Upper lobe of left lung (tissue), 6 donors: ENCODE measurements around the gene RSPO1. TPM values are rescaled to one million over a fixed set of nuclear protein-coding genes. Genes with fewer than 3 reads are reported as not detected.

Experiments used
- ATAC-seq, 2 donors: fragments of 200-7000 bp; cut with Tn5 transposase; one replicate each; pipeline ENCODE4 v1.9.1; 2022; ENCODE audit warnings: mild to moderate bottlenecking in 2 of 2, moderate library complexity in 2 of 2; ENCODE audit not compliant: low FRiP score in 2 of 2
- DNase-seq, 2 donors: peaks; one replicate each; pipeline ENCODE4 v3.0.0-alpha.2; 2019 to 2020
- H3K27ac ChIP-seq, 4 donors: fragments of 200-600 bp; sonication (generic); one replicate each; pipeline ENCODE4 v1.5.1; 2016 to 2019
- H3K27me3 ChIP-seq, 4 donors: fragments of 200-600 bp; sonication (generic); one replicate each; pipeline ENCODE4 v1.5.1; 2017 to 2019
- H3K36me3 ChIP-seq, 4 donors: fragments of 200-600 bp; sonication (generic); one replicate each; pipeline ENCODE4 v1.5.1; 2016 to 2019
- H3K4me1 ChIP-seq, 4 donors: fragments of 200-600 bp; sonication (generic); one replicate each; pipeline ENCODE4 v1.5.1; 2018 to 2019
- H3K4me3 ChIP-seq, 4 donors: fragments of 200-600 bp; sonication (generic); one replicate each; pipeline ENCODE4 v1.5.1; 2017 to 2019; ENCODE audit warnings: mild to moderate bottlenecking in 2 of 4, moderate library complexity in 1 of 4
- H3K9me3 ChIP-seq, 4 donors: fragments of 200-600 bp; sonication (generic); one replicate each; pipeline ENCODE4 v1.5.1; 2018 to 2019
- EP300 ChIP-seq, 4 donors: sonication (generic); formaldehyde crosslinking; IDR thresholded peaks; one replicate each; pipeline ENCODE4 v1.5.1; 2017; ENCODE audit warnings: antibody characterized with exemption in 4 of 4, control low read depth in 2 of 4
- POLR2A ChIP-seq, 4 donors: fragments of 450-650 bp; IDR thresholded peaks; one replicate each; pipeline ENCODE4 v1.5.1; 2016 to 2017; ENCODE audit warnings: antibody characterized with exemption in 4 of 4, mild to moderate bottlenecking in 2 of 4
- POLR2AphosphoS5 ChIP-seq, 2 donors: sonication (generic); formaldehyde crosslinking; IDR thresholded peaks; one replicate each; pipeline ENCODE4 v1.5.1; 2017; ENCODE audit warnings: antibody characterized with exemption in 2 of 2
- WGBS, 2 donors: methylation state at CpG; one replicate each; pipeline ENCODE4 v1.1.5; 2017 to 2018; 5-methylcytosine and 5-hydroxymethylcytosine counted together
- total RNA-seq, 6 donors: library from RNA; depleted of rRNA in 4 of 6; stranded (reverse); fragments of >200 nt in 4 of 6; gene quantifications; one replicate each; pipeline versions ENCODE4 v1.1.0 to v1.2.1, GENCODE V29; 2016 to 2021
- TF ChIP-seq, protein P1 (sequence below), 6 experiments: fragments of 450-650 bp in 4 of 6; fragments of 200-600 bp in 2 of 6; sonication (generic) in 2 of 6; IDR thresholded peaks; one replicate each; pipeline ENCODE4 v1.5.1; 2016 to 2019; ENCODE audit warnings: antibody characterized with exemption in 6 of 6
- donor health status: DM: no; HTN: no; CAD: no; lungs with moderate emphysema.
- donor health status: DM: no; HTN: yes; CAD: no; lungs with severe emphysema.

The RSPO1 gene
- total RNA-seq, 6 donors from 2014 or later = 0.98 to 5.4 (median 3.5) TPM

DNA sequence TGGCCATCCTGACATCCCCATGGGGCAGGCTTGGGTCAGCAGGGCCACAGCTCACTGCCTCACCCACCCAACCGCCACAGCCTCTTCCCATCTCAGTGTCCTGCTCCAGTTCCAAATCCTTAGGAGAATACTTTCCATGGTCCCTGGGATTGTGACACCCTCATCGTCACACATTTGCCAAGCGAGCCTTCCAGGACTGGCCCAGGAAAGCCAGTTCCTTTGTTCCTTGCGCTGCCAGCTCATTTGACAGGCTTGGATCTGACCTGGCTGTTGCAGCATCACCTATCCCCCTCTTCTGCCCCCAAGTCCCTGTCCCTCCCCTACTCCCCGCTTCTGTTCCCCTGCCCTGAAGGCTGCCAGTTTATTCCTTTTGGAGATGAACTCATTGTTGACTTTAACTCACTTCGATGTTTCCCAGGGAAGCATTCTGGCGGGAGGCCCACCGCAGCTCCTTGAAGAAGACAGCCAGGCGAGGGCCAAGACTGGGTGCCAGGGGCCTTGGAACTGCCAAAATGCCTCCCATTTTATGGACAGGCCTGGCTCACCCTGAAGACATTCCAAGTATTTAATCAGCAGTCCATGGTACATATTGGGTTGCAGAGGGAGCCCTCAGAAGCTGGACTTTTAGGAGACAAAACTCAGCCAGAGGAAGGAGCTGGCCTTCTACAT lies 28.8 kb downstream of the RSPO1 start:
- Histone ChIP-seq H3K27me3 (no peaks in the 10 kb centered on the region), H3K36me3 (no peaks in the 10 kb centered on the region), H3K9me3 (no peaks in the 10 kb centered on the region), H3K4me3 (peak overlapping the region in 2 of 4 donors; percentile 5 to 28), H3K27ac (peak overlapping the region; percentile 15 to 61 (median 48)), H3K4me1 (peaks cover 0 to 5% (median 0%) of the 10 kb centered on the region in 4 donors)
- ATAC-seq (peak in 1 of 2 donors; percentile 5), DNase-seq (no peak)
- WGBS, 2 donors = 83 to 84% methylated on average over 6 to 9 of the region's 9 CpGs
- TF ChIP-seq POLR2AphosphoS5 (IDR thresholded peaks at IDR 0.05) (no peak), EP300 (IDR thresholded peaks at IDR 0.05) (no peak), POLR2A (IDR thresholded peaks at IDR 0.05) (no peak)
- TF ChIP-seq, protein P1, sequence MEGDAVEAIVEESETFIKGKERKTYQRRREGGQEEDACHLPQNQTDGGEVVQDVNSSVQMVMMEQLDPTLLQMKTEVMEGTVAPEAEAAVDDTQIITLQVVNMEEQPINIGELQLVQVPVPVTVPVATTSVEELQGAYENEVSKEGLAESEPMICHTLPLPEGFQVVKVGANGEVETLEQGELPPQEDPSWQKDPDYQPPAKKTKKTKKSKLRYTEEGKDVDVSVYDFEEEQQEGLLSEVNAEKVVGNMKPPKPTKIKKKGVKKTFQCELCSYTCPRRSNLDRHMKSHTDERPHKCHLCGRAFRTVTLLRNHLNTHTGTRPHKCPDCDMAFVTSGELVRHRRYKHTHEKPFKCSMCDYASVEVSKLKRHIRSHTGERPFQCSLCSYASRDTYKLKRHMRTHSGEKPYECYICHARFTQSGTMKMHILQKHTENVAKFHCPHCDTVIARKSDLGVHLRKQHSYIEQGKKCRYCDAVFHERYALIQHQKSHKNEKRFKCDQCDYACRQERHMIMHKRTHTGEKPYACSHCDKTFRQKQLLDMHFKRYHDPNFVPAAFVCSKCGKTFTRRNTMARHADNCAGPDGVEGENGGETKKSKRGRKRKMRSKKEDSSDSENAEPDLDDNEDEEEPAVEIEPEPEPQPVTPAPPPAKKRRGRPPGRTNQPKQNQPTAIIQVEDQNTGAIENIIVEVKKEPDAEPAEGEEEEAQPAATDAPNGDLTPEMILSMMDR (IDR thresholded peaks at IDR 0.05) = no peak

GRCh38 chr1:37605061-37605650 lies 29.5 kb downstream of the RSPO1 start:
- H3K27me3 ChIP-seq = no peaks in the 10 kb centered on the region
- TF ChIP-seq, protein P1 (IDR thresholded peaks at IDR 0.05) = no peak
- TF ChIP-seq EP300 (IDR thresholded peaks at IDR 0.05) (no peak), POLR2AphosphoS5 (IDR thresholded peaks at IDR 0.05) (no peak), POLR2A (IDR thresholded peaks at IDR 0.05) (no peak)
- H3K4me1 ChIP-seq = peaks cover 0 to 5% (median 0%) of the 10 kb centered on the region in 4 donors
- peak overlapping the region in 1 of 4 donors; percentile 52 for H3K27ac ChIP-seq
- no peak for DNase-seq
- 64 to 79% methylated on average over 10 to 12 of the region's 12 CpGs for WGBS, 2 donors
- H3K4me3 ChIP-seq = no peak overlapping the region
- no peaks in the 10 kb centered on the region for H3K9me3 ChIP-seq
- H3K36me3 ChIP-seq = no peaks in the 10 kb centered on the region
- no peak for ATAC-seq

DNA sequence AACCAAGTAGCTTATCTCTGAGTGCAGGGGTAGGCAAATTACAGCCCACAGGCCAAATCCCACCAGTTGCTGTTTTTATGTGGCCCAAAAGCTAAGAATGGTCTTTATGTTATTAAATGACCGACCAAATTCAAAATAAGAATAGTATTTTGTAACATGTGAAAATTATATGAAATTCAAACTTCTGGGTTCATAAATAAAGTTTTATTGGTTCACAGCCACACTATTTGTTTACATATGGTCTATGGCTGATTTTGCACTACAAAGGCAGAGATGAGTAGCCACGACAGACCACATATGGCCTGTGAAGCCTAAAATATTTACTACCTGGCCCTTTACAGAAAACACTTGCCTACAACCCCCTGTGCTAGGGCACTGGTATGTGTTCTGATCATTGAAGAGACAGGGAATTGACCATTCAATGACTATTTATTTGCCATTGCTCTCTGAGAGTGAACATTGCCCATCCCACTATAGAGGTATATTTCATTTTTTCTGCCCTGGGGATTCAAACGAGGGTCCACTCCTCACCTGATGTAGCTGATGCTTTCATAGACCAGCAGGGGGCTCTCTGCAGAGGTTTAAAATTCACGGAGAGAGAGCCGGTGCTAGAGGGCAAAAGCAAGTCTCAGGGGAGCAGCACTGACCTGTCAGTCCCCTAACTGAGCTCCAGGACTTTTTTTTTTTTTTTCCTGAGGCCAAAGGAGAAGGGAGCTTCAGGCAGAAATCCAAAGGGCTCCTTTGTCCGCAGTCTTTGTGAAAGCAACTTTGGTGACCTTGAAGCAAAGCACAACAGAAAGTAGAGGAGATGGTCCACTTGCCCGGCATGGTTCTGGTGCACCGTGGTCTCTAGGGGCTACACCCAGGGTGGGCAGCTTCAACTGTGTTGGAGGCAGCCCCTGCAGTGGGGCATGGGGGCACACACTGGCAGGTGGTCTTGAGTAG lies 31.7 kb downstream of the RSPO1 start:
- peaks cover 0 to 5% (median 0%) of the 10 kb centered on the region in 4 donors for H3K4me1 ChIP-seq
- H3K9me3 ChIP-seq = no peaks in the 10 kb centered on the region
- H3K36me3 ChIP-seq = no peaks in the 10 kb centered on the region
- no peaks in the 10 kb centered on the region for H3K27me3 ChIP-seq
- ATAC-seq (peak in 1 of 2 donors; percentile 59), DNase-seq (no peak)
- no peak overlapping the region for H3K27ac ChIP-seq
- WGBS, 2 donors = 24 to 40% methylated on average over 5 to 8 of the region's 8 CpGs
- TF ChIP-seq EP300 (IDR thresholded peaks at IDR 0.05) = no peak
- TF ChIP-seq, protein P1 (IDR thresholded peaks at IDR 0.05) = peak in 5 of 6 experiments; percentile 24 to 65 (median 47)
- H3K4me3 ChIP-seq = no peak overlapping the region

- Histone ChIP-seq H3K27me3 (no peaks in the 10 kb centered on the region), H3K4me1 (peaks cover 0 to 4% (median under 1%) of the 10 kb centered on the region in 4 donors), H3K4me3 (no peak overlapping the region), H3K36me3 (no peaks in the 10 kb centered on the region), H3K9me3 (no peaks in the 10 kb centered on the region), H3K27ac (no peak overlapping the region)
- TF ChIP-seq EP300 (IDR thresholded peaks at IDR 0.05) (no peak), POLR2AphosphoS5 (IDR thresholded peaks at IDR 0.05) (no peak), POLR2A (IDR thresholded peaks at IDR 0.05) (no peak)
- TF ChIP-seq, protein P1 (IDR thresholded peaks at IDR 0.05) = no peak
- ATAC-seq (no peak), DNase-seq (no peak)
Observed at GRCh38 chr1:37601441-37601840, 33.3 kb downstream of the RSPO1 start.
